GM18520 (cell line): ENCODE measurements around the gene CLDN6.

Experiments used
- ATAC-seq: cut with Tn5 transposase; IDR thresholded peaks from one replicate; pipeline ENCODE4 v1.9.1; 2021; ENCODE audit not compliant: unreplicated experiment

Gene CLDN6

DNA sequence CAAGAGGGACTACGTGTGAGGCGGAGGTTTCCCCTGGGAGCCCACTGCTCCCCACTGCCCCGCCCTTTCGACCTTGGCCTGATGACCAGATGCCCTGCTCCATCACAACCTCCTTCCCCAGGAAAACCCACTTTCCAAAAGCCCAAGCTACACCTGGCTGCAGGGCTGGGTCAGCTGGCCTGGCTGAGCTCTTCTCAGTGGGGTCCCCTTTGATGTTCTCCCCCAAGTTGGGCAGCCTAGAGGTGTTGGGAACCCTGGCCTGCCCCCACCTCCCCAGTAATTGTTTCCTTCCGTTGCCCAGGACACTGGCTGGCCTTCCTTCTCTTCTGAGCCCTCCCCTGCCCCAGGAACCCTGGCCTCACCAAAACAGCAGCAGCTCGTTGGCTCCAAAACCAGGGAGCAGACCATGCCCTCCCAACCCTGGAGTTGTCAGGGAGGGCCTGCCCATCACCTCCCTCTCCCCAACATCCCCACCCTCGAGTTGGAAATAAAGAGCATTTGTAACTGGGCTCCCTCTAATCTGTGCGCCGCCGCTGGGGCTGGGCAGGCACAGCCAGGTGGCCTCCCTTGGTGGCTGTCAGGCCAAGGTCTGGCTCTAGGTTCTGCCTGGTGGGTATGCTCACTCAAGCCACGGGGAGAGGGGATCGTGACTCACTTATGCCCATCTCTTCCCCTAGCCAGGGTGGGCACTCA is 3.8 kb downstream of the CLDN6 start:
- ATAC-seq = no peak

DNA sequence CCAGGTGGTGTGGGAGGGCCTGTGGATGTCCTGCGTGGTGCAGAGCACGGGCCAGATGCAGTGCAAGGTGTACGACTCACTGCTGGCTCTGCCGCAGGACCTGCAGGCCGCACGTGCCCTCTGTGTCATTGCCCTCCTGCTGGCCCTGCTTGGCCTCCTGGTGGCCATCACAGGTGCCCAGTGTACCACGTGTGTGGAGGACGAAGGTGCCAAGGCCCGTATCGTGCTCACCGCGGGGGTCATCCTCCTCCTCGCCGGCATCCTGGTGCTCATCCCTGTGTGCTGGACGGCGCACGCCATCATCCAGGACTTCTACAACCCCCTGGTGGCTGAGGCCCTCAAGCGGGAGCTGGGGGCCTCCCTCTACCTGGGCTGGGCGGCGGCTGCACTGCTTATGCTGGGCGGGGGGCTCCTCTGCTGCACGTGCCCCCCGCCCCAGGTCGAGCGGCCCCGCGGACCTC is 4.5 kb downstream of the CLDN6 start:
- ATAC-seq = no peak

DNA sequence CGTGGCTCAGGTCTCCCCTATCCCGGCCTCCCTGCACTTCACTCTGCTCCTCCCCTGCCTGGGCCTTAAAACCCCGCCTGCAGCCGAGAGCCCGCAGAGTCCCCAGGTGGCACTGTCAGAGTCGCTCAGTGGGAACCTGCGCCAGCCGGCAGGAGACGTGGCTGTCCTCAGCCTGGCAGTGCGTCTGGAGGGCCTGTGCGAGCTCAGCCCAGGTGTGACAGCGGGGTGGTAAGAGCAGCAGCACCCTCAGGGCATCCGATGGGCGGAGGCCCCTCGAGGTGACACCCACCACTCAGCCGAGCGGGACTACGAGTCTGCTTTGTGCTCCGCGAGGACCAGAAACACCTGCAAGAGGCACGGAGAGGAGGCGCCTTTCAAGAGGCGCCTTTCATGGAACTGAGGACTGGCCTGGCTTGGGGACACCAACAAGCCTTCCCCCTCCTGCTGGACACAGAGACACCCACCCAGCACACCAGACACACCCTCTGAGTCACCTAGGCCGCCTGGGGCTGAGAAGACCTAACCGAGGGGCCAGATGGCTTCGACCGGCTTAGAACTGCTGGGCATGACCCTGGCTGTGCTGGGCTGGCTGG is 5.1 kb downstream of the CLDN6 start, which contains the start of gene CLDN9:
Gene CLDN9, plus strand, starts transcription at position 96 of the 593 bp plus-strand sequence. Its CDS starts 440 bp downstream, at position 536.
- no peak for ATAC-seq

DNA sequence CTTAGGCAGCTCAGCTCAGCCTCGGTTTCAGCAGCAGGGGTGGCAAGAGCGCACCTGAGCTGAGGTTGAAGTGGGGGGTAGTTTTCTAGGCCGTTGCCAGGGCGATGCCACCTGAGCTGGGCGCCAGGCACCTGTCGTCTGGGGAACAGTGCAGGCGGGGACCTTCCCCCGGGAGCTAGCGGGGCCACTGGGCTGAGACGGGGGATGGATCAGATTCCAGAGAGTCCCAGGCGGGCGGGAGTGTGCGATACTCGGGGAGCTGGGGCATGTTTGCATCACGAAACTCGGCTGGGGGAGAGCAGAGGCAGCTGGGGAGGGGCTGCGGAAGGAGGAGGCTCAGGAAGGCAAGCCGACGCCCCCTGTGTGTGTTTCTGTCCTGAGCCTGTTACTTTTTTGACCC is 5.7 kb downstream of the CLDN6 start:
- ATAC-seq = no peak

DNA sequence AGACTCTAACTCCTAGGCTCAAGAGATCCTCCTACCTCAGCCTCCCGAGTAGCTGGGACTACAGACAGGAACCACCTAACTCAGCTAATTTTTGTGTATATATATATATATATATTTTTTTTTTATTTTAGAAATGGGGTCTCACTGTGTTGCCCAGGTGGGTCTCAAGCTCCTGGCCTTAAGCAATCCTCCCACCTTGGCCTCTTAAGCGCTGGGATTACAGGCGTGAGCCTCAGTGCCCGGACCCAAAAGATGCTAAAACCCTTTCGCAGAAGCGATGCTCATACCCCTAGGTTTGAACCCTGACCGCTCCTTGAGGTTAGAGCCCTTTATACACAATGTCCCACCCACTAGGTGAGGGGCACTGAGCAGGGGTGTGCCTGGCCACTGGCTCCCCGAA is 7.5 kb downstream of the CLDN6 start:
- no peak for ATAC-seq

DNA sequence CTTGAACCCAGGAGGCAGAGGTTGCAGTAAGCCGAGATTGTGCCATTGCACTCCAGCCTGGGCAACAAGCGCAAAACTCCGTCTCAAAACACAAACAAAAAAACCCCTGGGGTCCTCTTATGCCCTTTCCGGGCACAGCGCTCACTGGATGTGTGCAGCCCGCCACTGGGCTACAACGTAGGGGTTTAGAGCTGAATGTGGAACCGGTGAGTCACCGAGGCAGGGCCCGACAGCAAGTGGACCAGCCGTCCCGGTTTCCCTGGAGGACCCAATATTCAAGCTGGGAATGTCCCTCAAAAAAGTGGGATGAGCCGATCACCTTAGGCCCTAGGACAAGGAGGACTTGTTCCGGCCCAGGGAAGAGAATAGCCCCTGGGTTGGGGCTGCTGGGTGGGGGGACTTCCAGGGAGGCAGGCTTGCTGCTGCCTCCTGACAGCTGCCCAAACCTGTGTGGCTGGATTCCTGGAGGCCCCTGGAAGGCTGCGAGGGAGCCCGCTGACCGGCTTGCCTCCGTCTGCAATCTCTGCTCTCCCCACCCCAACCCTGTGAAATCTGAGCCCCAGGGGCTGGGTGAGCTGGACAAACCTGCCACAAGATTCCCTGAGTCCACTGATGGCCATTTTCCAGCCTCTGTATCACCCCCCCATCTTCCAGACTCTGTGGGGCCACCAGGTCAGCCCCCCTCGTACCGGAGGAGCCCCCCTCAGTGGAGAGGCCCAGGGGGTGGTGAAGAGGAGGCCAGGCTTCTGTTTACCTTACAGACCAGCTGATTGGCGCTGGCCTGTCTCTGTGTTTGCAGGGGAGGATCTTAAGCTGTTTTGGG is 8.2 kb downstream of the CLDN6 start:
- ATAC-seq = no peak

DNA sequence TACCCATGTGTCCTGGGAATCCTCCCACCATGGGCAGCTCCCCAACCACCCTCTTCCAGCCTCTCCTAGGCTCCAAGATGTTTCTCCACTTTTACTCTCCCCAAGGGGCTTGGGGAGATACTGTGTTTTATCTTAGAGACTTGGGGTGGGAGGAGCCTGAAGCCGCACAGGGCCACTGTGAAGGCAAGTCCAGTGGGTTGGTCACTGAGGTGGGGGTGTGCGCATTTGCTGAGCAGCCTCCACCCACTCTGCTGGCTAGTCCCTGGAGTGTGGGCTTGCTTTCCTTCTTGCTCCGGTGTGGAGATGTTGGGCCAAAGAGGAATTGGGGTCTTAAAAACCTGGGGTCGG is 9.3 kb downstream of the CLDN6 start:
- no peak for ATAC-seq

DNA sequence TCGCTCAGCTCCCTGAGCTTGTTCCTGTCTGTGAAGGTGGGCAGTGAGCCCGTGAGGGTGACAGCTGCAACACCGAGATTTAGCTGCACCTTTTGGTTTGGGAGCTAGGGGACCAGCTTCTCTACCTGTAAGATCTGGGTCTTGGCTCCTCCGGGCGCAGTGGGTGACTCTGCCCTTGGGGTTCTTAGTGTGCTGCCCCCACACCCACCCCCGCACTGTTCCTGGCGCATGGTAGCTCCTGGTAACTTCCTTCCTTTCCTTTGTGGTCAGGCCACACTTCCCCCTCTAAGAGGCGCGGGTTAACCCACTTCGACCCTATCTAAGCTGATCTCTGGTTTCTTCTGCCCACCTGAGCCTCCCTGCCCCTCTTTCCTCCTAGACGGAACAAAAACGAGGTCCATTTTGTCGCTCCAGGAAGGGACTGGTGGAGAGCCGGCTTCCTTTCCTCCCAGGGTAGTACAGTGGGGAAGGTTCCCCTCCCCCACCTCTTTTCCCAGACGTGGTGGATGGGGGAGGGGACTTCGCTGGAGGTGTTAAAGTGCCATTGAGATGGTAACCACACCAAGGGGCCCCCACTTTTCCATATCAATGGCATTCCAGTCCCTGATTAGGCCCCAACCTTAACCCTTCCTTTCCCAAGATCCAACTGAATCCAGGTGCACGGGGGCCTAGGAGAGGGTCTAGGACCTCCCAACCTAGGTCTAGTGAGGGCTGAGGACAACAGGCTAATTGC is 9.9 kb downstream of the CLDN6 start:
- no peak for ATAC-seq

DNA sequence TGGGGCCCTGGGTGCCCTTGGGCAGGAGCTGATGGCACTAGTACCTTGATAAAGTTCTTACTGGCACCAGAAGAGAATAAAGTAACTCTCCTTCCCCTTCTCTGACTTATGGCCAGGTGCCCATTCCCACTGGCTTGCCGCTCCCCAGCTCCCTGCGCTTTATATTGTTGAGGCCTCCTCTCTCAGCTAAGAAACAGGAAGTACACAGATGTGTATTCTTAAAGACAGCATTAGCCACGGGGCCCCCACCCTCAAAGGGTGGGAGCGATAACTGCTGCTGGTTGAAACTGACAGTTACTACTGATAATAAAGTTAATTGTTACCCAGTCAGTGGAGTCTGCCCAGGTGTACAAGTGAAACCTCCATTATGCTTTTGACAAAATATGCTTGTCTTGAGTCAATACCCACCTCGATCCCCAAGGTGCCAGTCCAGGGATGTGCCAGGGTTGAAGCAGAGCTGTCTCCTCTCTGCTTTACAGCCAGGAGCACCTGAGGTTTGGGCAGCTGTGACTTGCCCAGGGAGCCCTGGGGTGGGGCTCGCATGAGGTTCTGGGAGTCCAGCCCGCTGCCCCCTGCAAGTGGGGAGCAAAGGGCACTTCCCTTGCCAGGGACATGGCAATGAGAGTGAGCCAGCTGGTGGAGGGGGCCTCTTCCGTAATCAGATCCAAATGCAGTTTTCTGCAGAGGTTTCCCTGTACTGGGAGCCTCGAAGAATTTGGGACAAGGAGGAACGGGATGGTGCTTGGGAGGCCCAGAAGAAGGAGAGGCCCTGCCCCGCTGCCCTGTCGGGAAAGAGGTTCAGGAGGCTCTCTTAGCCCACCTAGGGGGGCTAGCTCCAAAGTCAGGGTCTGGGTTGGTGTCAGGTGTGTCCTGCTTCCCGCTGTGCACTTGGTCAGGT is 10.7 kb downstream of the CLDN6 start:
- ATAC-seq = no peak

DNA sequence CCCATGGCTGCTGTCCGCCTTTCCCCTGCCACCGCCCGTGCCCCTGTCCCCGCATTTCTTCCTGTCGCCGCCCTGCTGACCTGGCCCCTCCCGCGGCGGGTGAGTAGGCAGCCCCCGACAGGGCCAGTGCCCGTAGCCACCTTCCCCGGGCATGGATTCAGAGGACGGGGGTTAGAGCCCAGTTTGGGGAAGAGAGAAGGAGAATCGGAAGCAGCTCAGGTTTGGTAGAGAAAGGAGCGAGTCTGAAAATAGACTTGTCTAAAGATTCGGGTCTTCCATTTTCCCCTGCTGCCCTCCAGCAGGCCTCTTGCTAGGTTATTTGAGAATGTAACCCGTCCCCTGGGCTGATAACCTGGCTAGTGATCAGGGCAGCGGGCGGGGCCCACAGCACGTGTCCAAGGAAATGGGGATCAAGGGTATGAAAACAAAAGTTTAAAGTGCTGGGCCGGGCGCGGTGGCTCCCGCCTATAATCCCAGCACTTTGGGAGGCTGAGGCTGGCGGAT is 13.2 kb downstream of the CLDN6 start:
- ATAC-seq = no peak

DNA sequence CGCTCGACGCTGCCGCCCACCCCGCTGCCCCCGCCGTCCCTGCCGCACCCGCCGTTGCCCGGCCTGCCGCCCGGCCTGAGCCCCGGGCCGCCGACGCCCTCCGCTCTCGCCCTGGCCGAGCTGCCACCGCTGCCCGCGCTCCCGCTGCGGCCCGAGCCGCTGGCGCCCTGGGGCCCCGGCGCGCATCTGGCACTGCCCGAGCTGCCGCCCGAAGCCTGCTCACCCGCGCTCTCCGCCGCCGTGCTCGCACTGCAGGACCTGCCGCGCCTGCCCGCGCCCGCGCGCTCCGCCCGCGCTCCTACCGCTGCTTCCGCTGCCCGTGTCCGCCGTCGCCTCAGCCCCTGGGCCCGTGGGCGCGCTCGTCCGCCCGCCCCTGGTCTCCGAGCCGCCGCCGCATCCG is 13.7 kb downstream of the CLDN6 start:
- no peak for ATAC-seq

DNA sequence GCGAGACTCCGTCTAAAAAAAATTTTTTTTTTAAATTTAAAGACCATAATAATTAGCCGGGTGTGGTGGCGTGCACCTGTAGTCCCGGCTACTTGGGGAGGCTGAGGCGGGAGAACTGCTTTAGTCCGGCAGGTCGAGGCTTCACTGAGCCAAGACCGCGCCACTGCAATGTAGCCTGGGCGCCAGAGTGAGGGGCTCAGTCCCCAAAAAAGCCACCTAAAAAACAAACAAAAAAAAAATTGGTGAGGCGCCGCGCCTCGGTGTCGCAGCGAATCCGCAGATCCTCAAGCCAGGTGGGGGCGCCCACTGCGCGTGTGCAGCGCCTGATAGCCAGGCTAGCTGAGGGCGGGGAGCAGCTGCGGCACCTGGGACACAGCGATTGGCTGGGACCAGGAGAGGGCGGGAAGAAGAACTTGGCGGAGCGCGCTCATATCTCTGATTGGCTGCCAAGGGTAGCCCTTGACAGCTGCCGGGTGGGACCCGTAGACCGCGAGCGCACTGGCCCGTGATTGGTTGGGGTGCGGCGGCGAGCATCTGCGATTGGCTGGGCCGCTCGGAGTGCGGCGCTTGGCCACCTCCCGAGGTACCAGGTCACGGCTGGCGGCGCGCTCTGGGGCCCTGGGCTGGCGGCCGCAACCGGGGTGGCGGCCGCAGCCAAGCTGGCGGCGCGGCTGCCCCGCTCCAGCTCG is 14.3 kb downstream of the CLDN6 start:
- ATAC-seq = peak; percentile 96

DNA sequence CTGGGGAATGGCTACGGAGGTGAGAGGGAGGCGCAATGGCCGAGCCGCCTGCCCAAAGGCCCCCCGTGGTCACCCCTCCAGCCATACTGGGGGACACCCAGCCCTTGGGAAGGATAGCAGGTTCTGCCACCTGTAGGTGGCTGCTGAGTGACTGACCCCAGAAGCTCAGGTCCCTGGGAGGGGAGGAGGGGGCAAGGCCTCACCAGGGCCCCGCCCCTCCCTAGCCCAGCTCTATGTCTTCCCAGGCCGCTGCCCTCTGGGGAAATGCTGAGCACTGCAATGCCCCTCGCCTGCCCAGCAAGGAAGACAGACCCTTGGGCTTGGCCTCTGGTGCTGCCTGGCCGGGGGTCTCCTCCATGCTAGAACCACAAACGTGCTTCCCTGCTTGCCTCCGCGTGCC is 16.7 kb downstream of the CLDN6 start:
- ATAC-seq = no peak

DNA sequence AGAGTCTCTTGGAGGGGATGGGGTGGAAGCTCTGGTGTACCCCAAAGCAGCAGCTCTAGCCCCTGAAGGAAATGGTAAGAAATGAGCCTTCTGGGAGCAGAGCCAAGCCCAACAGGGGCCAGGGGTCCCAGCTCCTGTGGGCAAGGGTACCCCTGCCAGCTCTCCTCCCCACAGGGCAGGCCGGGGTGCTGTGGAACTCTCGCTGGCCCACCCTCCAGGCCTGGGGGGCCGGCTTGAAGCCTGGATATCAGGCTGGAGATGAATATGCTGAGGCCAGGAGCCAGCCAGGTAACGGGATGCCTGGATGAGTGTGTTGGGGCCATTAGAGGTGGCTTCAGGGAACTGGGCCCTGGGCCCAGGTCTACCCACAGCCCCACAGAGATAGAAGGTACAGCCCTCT is 17.4 kb downstream of the CLDN6 start:
- ATAC-seq = no peak

DNA sequence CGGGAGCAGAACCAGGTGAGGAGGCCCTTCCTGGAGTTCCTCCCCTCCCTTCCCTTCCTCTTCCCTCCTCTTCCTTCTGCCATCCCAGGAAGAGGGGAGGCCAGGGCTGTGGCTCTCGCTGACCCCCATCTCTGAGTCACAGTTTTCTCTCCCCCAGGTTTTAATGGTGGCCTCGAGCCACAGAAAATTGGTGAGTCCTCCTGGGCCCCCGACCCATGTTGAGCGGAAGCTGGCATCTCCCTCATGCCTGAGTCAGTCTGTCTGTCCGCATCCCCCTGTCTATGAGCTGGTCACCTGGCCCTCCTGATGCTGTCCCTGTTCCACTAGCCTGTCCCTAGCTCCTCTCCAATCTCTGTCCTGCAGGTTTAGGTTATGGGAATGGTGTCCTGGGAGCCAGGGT is 18.1 kb downstream of the CLDN6 start:
- ATAC-seq = no peak

DNA sequence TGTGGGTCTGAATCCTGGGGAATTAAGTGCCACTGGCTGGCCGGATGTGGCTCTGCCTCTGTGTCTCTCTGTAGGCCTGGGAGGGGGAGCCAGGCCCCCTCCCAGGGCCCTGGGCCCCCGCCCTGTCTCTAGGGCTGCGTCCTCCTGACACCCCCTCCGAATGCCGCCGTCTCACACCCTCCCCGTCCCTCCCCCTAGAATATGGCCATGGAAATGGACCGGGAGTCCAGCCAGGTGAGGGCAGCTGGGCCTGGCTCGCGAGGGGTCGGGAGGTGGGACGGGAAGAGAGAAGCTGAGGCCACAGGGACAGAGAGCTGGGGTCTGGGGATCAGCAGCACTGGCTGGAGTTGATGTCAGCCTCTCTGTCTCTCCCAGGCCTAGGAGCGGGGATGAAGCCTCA is 21.7 kb downstream of the CLDN6 start:
- no peak for ATAC-seq

DNA sequence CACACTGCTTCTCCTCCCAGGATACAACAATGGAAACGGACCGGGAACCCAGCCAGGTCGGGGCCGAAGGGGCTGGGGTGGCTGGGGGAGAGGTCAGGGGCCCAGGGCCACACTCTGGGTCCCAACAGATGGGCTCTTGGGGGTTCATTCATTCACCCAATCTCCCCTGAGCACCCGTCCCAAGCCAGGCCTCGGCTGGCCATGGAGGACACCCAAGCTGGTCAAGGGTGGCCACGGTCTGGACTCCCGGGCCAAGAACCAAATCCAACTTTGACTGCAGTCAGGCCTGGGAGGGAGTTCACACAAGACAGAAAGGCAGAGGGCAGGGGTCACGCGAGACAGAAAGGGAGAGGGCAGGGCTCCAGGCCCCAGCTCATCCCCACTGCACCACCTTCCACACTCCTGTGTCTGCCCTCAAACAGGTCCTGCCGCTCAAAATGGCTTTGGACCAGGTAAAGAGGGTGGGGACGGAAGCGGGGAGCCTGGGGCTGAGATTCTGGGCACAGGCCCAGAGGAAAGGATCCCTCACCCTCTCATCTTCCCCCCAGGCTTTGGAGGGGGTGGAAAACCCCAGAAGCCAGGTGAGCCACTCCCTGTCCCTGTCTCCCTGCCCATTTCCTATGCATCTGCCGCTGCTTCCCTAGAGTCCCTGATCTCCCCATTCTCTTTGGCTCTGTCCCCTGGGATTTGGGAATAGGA is 25.5 kb downstream of the CLDN6 start:
- ATAC-seq = no peak

DNA sequence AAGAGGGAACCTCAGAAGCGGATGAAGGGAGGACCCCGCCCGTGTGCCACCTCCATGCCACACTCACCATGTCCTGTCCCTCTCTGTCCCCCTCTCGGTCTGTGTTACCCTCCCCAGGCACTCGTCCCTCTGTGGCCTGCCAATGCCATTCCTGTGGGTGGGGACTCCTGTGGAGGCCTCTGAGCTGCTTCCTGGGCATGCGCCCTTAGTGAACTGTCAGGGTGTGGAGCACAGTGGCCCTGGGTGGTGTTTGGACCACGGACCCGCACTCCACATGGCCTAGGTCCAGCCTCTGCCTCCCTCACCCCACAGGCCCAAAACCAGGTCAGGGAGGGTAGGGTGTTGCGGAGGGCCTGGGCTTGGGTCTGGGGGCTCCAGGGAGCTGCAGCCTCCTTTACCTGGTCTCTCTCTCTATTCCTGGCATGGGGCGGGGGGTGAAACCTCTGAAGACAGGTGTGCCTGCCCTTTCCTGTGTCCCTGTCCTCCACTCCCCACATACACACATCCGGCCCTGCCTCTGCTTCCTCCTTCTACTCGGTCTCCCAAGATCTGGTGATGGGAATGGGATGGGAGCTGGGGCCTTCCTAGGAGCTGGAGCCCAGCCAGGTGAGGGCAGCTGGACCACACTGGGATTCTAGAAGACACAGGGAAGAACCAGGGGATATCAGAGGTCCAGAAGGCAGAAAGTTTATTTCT is 26.3 kb downstream of the CLDN6 start:
- ATAC-seq = no peak
